GM18907 (cell line): ENCODE results near the gene ARHGAP10.

Source experiments
- ATAC-seq: cut with Tn5 transposase; IDR thresholded peaks from one replicate; pipeline ENCODE4 v1.9.1; 2021; ENCODE audit warnings: mild to moderate bottlenecking, moderate library complexity; ENCODE audit not compliant: unreplicated experiment

The ARHGAP10 gene

DNA sequence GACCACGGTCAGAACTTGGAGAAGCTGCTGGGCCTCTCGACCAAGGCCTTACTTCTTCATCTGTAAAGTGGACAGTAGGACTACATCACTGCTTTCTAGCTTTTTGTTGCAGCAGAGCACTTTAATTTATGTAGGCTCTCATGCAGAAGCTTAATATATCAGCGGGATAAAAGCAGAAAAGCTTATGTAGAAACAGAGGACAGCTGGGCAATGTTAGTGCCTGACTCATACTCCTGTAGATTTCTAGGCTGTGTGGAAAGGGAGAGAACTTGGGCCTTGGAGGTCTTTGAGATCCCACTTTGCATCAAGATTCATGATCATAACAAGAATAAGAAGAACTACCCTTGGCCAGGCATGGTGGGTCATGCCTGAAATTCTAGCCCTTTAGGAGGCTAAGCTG lies 91.2 kb downstream of the ARHGAP10 start:
- no peak for ATAC-seq

DNA sequence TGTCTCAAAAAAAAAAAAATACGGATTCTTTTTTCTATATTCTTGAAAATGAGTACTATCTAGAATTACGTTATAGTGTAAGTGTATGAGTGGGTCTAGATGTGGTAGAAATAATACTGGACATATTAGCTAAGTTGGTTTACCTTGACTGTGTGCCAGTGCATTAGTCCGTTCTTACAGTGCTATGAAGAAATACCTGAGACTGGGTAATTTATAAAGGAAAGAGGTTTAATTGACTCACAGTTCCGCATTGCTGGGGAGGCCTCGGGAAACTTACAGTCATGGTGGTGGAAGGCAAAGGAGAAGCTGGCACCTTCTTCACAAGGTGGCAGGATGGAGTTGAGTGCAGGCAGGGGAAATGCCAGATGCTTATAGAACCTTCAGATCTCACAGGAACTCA lies 92.4 kb downstream of the ARHGAP10 start:
- no peak for ATAC-seq

DNA sequence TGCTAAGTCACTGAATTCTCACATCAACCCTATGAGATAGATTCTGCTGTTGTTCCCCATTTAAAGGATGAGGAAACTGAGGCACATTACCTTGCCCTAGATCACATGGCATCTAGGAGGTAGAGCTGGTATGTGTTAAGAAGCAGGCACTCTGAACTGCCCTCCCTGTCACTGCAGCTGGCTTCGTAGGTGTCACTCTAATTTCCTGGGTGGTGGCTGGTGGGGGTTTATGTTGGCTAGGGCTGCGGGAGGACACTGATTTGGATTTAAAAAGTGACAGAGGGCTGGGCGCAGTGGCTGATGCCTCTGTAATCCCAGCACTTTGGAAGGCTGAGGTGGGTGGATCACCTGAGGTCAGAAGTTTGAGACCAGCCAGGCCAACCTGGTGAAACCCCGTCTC lies 93.0 kb downstream of the ARHGAP10 start:
- ATAC-seq: no peak

DNA sequence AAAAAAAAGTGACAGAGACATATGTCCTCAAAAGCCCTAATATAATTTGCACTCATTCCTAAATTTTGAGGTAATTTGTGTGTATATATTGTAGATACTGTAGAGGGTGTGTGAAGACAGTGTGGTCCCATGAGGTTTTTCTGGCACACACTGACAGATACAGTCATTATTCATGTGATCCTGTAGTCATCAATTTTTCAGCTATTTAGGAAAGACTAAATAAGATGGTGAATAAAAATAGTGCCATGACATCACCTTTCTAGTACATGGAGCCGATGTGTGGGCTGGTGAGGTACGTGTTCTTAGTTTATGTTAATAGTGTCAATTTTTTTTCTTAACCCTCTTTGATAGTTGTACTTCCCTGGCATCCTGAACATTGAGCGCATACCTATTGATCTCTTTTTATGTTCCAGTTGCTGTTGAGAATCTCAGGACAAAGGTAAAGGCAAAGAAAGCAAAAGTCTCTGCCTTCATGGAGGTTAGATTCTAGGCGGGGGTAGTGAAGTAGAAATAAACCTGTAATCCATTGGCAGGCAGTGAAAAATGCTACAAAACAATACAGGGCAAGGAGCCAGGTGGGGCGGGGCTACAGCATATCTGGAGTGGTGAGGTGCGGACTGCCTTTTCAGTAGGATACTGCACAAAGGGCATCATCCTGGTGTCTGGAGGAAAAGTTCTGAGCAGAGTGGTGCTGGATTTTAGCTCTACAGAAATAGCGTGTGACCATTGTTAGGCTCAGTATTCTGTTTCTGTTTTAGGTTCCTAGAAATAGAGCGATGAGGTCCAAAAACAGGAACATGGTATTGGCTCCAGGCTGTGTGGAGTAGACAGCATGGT lies 93.8 kb downstream of the ARHGAP10 start:
- no peak for ATAC-seq

DNA sequence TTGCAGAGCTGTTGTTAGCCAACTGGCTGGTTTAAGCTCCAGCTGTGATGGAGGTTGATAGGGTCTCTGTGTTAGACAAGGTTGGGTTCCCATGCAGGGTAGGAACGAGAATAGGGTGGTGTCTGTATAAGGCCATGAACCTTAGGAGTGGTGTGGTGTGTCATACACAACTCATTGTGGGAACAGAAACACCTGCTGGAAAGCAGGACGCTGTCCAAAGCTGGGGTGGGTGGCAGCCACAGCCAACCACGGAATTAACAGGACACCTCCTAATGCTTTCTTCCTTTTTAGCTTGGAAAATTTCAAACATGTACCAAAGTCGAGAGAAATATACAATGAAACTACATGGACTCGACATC lies 94.4 kb downstream of the ARHGAP10 start:
- no peak for ATAC-seq

DNA sequence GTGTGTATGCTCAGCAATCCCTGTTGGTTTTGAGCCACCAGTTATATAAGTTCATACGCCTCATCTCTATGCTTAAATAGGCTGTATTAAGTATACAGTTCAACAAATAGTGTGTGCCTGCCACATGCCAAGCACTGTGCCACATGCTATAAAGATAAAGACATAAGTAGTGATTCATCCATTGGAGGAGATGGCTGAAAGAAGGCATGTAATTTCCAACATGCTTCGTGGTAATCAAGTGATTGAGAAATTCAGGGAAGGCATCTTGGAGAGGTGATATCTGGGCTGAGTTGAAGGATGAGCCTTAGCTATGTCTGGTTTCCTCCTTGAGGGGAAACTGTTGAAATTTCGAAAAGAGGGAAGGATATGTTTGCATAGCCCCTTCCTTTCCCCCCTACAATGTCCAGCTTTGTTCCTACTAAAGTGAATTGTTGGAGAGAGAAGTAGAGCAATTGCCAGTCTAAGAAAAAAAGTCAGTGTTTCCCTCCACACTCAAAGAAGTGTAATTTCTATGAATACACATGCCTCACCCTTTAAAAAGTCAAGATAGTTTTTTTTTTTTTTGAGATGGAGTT lies 96.5 kb downstream of the ARHGAP10 start:
- ATAC-seq: no peak

DNA sequence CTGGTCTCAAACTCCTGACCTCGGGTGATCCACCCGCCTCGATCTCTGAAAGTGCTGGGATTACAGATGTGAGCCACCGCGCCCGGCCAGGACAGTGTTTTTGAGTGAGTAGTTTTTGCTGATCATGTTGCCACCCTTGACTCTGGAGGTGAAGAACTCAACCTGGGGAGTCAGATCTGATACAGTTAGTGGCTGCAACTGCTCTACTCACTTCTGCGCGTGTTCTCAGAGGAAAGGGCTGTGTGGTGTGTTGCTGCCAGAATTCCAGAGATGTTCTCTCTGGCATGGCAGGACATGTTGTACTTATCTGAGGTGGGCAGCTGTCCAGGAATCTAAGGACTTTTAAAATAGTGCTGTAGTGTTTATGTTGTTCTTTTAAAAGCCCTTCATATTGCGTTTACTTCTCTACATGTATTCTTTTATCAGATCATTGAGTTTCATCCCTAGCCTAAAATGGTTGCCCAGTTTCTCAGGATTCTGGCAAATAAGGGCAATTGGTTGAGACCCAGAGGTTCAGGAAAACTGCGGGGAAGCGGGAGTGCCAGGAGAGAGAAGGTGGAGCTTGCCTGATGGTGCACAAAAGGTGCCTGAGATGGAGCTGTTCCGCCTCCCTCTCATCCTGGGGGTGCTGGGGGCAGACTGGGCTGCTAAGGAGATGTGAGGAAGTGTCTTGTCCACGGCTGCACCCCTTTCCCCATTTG lies 97.7 kb downstream of the ARHGAP10 start:
- ATAC-seq: no peak

DNA sequence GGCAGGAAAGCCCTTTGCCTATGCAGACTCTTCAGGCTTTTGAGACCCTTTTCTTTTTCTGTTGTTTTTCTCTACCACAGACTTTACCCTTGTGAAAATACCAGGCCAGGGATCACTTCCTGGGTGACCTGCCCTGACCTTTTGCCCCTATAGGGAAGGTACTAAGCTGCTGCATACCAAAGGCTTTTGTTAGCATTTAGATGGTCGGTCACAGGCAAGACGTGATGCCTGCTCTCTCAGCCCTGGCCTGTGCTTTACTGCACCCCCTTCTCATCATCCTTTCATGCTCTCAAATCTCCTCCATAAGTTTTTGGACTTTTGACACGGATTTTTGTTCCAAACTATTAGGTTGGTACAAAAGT lies 98.2 kb downstream of the ARHGAP10 start:
- ATAC-seq: no peak

DNA sequence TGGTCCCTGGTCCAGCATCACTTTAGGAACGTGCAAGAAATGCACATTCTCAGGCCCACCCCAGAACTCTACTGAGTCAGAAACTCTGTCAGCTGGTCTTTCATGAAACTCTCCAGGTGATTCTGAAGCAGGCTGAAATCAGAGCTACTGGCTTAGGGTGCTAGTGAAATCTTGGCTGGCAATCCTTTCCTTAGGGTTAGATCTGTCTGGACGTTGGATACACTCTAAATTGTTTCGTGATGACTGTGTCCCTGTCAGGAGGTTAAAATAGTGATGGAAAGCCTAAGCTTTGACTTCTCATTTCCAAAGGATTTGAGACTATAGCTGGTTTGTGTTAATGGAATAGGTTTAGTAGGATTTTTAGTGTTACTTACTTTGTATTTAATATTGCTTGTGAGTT lies 99.1 kb downstream of the ARHGAP10 start:
- no peak for ATAC-seq

DNA sequence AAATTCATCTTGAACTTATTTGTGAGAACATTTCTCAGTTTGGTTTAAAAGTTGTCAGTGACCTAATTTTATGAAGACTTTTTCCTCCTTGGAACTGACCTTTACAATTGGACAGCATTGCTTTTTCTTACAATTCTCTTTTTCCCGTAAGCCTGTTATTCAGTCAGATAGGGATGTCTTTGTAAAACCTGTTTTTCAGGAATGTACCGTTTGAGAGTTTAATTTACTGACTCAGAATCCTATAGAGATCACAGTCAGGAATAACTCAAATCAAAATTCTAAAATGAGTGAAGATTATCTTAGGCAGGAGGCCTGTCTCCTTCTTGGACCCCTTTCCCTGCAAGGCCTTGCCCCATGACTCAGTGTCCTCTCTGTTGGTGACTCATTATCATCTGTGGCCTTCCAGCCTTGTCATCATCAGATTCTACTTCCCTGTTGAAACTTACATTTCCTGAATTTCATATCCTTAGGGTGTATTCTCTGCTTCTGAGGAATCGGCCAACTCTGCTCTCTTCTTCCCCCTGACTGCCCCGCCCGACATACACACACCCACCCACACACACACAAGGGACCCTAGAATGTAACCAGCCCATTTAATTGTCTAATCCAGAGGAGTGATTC lies 99.8 kb downstream of the ARHGAP10 start:
- no peak for ATAC-seq

DNA sequence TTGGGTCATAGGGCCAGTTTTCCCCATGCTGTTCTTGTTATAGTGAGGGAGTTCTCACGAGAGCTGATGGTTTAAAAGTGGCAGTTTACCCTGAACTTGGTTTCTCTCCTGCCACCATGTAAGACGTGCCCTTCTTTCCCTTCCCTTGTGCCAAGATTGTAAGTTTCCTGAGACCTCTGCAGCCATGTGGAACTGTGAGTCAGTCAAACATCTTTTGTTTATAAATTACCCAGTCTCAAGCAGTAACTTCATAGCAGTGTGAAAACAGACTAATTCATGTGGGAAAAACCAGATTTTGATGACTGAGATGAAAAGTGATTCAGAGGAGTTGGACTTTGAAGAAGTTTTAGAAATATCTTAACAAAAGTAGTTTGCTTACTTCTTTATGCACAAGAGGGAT lies 101.4 kb downstream of the ARHGAP10 start:
- no peak for ATAC-seq

DNA sequence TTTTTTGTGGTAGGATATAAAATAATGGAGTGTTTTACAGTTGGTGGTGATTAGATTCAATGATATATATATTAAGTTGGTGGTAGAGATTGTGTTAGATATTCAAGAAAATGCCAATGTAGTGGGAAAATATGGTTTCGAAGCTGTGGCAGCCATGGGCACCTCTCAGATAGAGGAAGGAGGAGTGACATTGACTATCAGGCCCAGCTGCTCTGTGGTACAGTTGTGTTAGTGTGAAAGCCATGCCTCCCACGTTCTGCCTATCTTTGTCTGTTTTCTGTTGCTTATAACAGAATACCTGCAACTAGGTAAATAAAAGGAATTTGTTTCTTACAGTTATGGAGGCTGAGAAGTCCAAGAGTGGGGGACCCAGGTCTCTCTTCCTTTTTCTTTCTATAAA lies 101.9 kb downstream of the ARHGAP10 start:
- no peak for ATAC-seq

DNA sequence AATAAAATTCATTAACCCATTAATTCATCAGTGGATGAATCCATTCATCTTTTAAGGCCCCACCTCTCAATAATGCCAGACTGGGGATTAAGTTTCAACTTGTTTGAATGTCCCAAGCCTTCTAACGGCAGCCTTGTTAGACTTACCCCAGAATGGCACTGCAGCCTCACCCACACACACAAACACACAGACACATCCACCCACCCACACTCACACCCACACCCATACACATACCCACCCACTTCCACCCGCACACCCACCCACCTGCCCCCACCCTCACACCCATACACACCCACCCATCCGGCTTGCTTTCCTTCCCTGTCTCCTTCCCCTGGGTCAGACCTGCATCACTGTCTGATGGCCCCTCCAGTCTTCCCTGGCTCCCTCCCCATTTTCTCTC lies 102.6 kb downstream of the ARHGAP10 start:
- no peak for ATAC-seq

DNA sequence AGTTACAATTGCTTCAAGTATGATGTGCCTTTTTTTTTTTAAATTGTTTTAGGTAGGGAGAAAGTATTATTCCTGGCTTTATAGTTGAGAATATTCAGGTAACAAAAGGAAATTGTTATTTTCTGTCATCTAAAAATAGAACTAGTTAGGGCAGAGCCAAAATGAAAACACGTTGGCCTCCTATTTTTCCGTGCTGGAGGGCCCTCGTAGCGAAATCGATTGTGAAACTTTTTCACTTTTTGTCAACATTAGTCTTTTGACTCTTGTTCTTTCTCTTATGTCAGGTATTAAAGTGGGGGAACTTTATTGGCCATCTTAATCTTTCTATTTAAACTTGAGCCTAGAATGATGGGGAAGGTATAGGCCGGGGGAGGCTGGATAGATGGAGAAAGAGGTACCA lies 104.9 kb downstream of the ARHGAP10 start:
- ATAC-seq: no peak

DNA sequence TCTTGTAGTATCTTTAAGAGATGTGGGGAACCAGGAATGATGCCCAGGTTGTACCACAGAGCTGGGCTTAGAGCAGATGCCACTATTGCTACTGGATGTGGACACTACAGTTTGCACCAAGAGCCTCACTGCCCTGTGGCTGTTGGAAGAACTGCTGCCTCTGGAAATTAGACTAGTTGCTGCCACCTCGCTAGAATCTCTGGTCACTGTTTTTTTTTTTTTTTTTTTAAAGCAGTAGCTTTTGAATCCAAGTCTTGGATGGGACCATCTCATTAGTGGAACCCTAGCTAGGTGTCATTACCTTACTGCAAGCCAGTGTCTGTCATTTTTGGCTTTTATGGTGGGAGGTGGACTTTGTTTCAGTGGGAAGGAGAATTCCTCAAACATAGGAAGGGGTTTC lies 105.5 kb downstream of the ARHGAP10 start:
- no peak for ATAC-seq

DNA sequence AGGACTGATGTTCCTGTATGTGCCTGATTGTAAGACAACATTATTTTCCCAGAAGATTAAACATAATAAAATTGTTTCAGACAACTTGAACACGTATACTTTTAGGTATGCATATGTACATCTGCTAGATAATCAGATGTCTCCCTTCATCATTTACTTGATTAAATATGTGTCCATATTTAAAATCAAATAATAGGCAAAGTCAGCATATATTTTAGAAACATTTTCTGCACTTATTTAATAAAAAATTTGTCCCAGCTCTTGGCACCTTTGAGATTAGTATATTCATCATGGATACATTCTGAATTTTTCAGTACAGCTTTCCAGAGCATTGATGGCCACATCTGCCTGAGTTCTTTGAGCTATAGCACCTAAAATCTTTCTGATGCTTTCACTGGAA lies 106.0 kb downstream of the ARHGAP10 start:
- no peak for ATAC-seq

DNA sequence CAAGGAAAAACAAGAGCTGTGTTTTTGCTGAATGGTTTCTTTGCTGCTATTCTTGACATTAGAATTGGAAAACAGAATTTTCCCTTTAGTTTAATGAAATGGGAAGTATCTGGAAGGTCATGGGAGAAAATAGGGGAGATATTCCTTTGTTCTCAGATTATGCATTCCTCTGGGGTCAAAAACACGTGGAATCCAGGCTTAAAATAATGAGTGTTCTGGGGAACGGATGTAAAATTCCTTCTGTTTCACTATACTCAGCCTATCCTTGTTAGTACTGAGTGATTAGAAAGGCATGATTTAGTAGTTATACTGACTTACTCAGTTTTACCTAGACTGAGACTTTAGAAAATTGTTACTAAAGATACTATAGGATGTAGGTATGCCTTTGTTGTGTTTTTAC lies 107.3 kb downstream of the ARHGAP10 start:
- ATAC-seq: no peak

DNA sequence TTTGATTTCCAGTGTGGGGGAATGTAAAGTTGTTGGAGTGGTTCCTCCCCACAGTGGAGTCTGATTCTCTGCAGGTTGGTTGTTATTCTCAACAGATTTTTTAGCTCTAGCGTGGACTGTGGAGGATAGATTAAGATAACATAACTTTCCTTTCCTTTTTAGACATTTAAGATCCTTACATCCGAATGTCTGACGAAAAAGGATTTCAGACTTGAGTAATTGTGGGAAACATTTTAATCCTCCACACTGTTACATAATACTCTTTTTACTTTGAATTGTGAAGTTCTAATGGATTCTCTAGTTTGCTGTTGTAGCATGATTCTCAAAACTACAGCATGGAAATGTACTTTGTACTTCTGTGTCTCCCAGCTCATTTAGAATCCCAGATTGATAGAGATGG lies 107.8 kb downstream of the ARHGAP10 start:
- ATAC-seq: no peak

DNA sequence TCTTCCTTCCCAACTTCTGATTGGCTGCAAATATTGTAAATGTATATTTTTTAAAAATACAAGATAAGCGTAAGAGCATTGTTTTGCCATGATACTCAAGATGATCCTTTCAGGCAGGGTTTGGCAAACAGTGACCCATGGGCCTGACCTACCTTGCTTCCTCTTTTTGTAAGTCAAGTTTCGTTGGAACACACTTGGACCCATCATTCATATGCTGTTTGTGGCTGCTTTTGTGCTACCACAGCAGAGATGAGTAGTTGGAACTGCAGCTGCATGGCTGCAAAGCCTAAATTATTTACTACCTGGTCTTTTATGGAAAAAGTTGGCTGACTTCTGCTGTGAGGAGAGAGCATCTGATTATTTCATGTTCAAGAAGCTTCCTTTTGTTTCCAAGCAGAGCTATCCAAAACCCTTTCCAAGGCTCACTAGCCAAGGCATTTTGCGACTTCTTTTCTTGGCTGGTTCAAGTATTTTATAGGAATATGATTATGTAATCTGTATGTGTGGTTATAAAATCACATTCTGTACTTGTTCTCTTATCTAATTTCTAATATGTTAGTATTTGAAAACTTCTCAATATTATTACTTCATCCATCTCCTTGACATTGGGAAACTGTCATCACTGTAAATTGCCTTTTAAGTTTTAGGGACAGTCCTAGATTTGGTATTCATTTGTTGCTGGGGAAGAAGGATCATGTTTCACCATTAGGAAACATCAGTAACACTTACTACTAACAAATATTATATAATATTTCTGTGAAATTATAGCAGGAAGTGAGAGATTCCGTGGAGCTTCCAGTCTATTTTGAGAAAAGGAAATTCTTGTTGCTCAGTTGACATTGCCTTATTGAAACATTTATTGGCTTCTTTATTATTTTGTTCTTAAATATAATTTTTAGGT lies 109.2 kb downstream of the ARHGAP10 start:
- ATAC-seq: peak; percentile 79

DNA sequence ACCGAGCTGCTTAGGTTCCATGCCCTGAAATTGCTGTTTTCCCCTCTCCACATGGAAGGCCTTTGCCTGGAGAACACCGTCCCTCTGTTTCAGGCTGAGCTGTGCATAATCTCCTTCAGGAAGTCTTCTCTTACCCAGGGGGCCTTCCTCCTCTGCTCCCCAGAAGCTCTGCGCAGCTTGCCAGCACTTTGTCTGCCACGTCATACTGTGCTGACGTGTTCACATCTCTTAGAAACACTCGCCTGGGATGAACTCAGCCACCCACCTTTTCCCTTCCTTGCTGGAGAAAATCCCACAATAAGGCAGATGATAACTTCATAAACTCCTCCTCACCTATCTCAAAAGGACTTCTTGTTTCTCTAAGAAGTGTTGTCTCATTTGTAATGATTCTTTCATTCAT lies 110.7 kb downstream of the ARHGAP10 start:
- ATAC-seq: no peak

DNA sequence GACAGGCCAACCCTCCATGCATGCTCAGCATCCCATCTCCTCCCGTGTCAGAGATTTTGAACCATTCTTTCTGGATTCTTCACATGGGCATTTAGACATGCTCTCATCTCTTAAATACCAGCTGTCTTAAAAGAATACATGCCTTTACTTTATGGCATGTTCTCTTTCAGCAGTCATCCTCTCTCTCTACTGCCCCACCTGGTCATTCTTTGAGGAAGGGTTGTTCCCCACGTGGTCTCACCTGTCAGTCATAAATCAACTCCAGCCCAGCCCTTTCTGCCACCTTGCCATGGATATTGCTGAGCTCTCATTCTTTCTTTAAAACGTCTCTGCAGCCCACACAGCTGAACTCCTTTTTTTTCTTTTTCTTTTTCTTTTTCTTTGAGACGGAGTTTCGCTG lies 111.3 kb downstream of the ARHGAP10 start:
- peak; percentile 51 for ATAC-seq
